Kasumi-1 (cell line): ENCODE data around the gene PZP.
"Not testable (repeated sequence)": the region's sequence is repeated elsewhere in the genome, so short reads cannot be mapped to it uniquely, and the experiment has no call there.

Experiments used
- DNase-seq, 2 experiments: peaks; one replicate each; lab custom pipeline; 2025; lab: John Stamatoyannopoulos, UW

PZP gene

GRCh38 chr12:9208229-9208628, at the start of gene PZP:
PZP (minus strand) TSS chr12:9208395; CDS start chr12:9208341, 54 bp downstream.
- no peak for DNase-seq

- no peak for DNase-seq
These were observed 48.7 kb upstream of the PZP start for GRCh38 chr12:9256758-9257405.

- no peak for DNase-seq
These were observed 48.1 kb upstream of the PZP start for GRCh38 chr12:9256341-9256740.

- no peak for DNase-seq
These were observed 47.6 kb upstream of the PZP start for GRCh38 chr12:9255837-9256236.

- no peak for DNase-seq
These were observed 45.3 kb upstream of the PZP start for GRCh38 chr12:9253464-9253863.

- not testable (repeated sequence) for DNase-seq
These were observed 44.6 kb upstream of the PZP start for GRCh38 chr12:9252791-9253190.

GRCh38 chr12:9252256-9252655, 44.1 kb upstream of the PZP start:
- no peak for DNase-seq

- no peak for DNase-seq
These were observed 40.2 kb upstream of the PZP start for GRCh38 chr12:9248435-9248834.

GRCh38 chr12:9244894-9245293, 36.7 kb upstream of the PZP start:
- no peak for DNase-seq

- DNase-seq: no peak
These were observed 35.9 kb upstream of the PZP start for GRCh38 chr12:9243999-9244649.

- DNase-seq: no peak
These were observed 33.1 kb upstream of the PZP start for GRCh38 chr12:9241301-9241700.

GRCh38 chr12:9240776-9241175, 32.6 kb upstream of the PZP start:
- no peak for DNase-seq

GRCh38 chr12:9240004-9240635, 31.9 kb upstream of the PZP start:
- not testable (repeated sequence) for DNase-seq

- no peak for DNase-seq
These were observed 29.1 kb upstream of the PZP start for GRCh38 chr12:9237286-9237685.

GRCh38 chr12:9235519-9235918, 27.3 kb upstream of the PZP start:
- DNase-seq: no peak

- DNase-seq: no peak
These were observed 19.8 kb upstream of the PZP start for GRCh38 chr12:9227950-9228349.

- DNase-seq: no peak
These were observed 15.6 kb upstream of the PZP start for GRCh38 chr12:9223830-9224229.

- DNase-seq: no peak
These were observed 13.3 kb upstream of the PZP start for GRCh38 chr12:9221483-9221882.

- not testable (repeated sequence) for DNase-seq
These were observed 12.8 kb upstream of the PZP start for GRCh38 chr12:9221011-9221410.

GRCh38 chr12:9214534-9214933, 6.3 kb upstream of the PZP start:
- DNase-seq: no peak

- no peak for DNase-seq
These were observed 3.5 kb upstream of the PZP start for GRCh38 chr12:9211687-9212086.

- DNase-seq: no peak
These were observed 3.8 kb downstream of the PZP start for GRCh38 chr12:9204380-9204779.

- no peak for DNase-seq
These were observed 10.2 kb downstream of the PZP start for GRCh38 chr12:9198012-9198411.
